K562 (cell line): Measurements from ENCODE around the gene LUC7L3. TPM values are rescaled to one million over a fixed set of nuclear protein-coding genes. Genes with fewer than 3 reads are reported as not detected.

ENCODE experiments used
- HLTF ChIP-seq: fragments of 450-650 bp; IDR thresholded peaks from 2 replicates; pipeline ENCODE4 v1.6.1; 2016
- MTF1 ChIP-seq: fragments of 250-450 bp; sonication (Bioruptor Pico); IDR thresholded peaks from 2 replicates; pipeline ENCODE4 v1.9.0; 2021; ENCODE audit warnings: moderate library complexity, mild to moderate bottlenecking, inconsistent platforms, borderline replicate concordance
- SMAD2 ChIP-seq: fragments of 150-350 bp; IDR thresholded peaks from 2 replicates; pipeline ENCODE4 v1.6.1; 2014; ENCODE audit warnings: low read depth, mild to moderate bottlenecking, low read length
- VEZF1 ChIP-seq: fragments of 200-800 bp; sonication (Bioruptor generic); IDR thresholded peaks from 2 replicates; pipeline ENCODE4 v1.6.1; 2017; ENCODE audit warnings: missing genetic modification characterization, missing compliant biosample characterization
- polyA plus RNA-seq, 8 experiments: library from polyadenylated mRNA; depleted of rRNA in 4 of 8; stranded (reverse) in 5 of 8; unstranded in 3 of 8; fragments of >200 nt; fragmentation: Nextera tagmentation in 2 of 8; fragmentation: Illumina TruSeq in 1 of 8; extraction: Ambion mirVana in 2 of 8; extraction: Trizol in 1 of 8; gene quantifications; 2 replicates each; pipeline versions ENCODE4 v1.2.1 to v1.2.3, GENCODE V29; 2011 to 2014; ENCODE audit warnings: inconsistent platforms in 1 of 8, missing spikeins in 1 of 8
- total RNA-seq, 7 experiments: library from RNA; depleted of rRNA in 6 of 7; stranded (reverse); fragments of >200 nt in 6 of 7; fragmentation: Illumina TruSeq in 2 of 7; extraction: Trizol in 2 of 7; gene quantifications; 2 replicates each; pipeline versions ENCODE4 v1.2.1 to v1.2.3, GENCODE V29; 2011 to 2021; ENCODE audit warnings: low replicate concordance in 1 of 7
- TF ChIP-seq, protein P1 (sequence below), 2 experiments: fragments of 450-650 bp; formaldehyde crosslinking in 1 of 2; IDR thresholded peaks; 2 replicates each; pipeline versions ENCODE4 v1.4.0 to v1.6.1; 2014 to 2020; ENCODE audit warnings: mild to moderate bottlenecking in 2 of 2, borderline replicate concordance in 1 of 2, low read depth in 1 of 2
- TF ChIP-seq, protein P2 (sequence below), 2 experiments: fragments of 450-650 bp; IDR thresholded peaks; 2 replicates each; pipeline ENCODE4 v1.6.1; 2016; ENCODE audit warnings: mild to moderate bottlenecking in 2 of 2, borderline replicate concordance in 1 of 2, low read depth in 1 of 2, moderate library complexity in 1 of 2

Gene LUC7L3
- total and polyA plus RNA-seq, 9 of the 15 experiments (the other 6 are each of a cell fraction or from before 2014, with no cell fraction given), result 80.8 to 284 (median 127) TPM

- TF ChIP-seq, protein P1, sequence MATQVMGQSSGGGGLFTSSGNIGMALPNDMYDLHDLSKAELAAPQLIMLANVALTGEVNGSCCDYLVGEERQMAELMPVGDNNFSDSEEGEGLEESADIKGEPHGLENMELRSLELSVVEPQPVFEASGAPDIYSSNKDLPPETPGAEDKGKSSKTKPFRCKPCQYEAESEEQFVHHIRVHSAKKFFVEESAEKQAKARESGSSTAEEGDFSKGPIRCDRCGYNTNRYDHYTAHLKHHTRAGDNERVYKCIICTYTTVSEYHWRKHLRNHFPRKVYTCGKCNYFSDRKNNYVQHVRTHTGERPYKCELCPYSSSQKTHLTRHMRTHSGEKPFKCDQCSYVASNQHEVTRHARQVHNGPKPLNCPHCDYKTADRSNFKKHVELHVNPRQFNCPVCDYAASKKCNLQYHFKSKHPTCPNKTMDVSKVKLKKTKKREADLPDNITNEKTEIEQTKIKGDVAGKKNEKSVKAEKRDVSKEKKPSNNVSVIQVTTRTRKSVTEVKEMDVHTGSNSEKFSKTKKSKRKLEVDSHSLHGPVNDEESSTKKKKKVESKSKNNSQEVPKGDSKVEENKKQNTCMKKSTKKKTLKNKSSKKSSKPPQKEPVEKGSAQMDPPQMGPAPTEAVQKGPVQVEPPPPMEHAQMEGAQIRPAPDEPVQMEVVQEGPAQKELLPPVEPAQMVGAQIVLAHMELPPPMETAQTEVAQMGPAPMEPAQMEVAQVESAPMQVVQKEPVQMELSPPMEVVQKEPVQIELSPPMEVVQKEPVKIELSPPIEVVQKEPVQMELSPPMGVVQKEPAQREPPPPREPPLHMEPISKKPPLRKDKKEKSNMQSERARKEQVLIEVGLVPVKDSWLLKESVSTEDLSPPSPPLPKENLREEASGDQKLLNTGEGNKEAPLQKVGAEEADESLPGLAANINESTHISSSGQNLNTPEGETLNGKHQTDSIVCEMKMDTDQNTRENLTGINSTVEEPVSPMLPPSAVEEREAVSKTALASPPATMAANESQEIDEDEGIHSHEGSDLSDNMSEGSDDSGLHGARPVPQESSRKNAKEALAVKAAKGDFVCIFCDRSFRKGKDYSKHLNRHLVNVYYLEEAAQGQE (IDR thresholded peaks at IDR 0.05; ENCODE audit: borderline replicate concordance), result peak; percentile 92
- TF ChIP-seq, protein P1 (CRISPR knock-in tag; IDR thresholded peaks at IDR 0.05; ENCODE audit: low read depth), result no peak
- TF ChIP-seq SMAD2 (no peak), VEZF1 (peak; percentile 46), HLTF (0 out of 2 replicates have a peak, but pooled peaks have one; percentile 22), MTF1 (CRISPR knock-in tag) (no peak)
- TF ChIP-seq, protein P2, sequence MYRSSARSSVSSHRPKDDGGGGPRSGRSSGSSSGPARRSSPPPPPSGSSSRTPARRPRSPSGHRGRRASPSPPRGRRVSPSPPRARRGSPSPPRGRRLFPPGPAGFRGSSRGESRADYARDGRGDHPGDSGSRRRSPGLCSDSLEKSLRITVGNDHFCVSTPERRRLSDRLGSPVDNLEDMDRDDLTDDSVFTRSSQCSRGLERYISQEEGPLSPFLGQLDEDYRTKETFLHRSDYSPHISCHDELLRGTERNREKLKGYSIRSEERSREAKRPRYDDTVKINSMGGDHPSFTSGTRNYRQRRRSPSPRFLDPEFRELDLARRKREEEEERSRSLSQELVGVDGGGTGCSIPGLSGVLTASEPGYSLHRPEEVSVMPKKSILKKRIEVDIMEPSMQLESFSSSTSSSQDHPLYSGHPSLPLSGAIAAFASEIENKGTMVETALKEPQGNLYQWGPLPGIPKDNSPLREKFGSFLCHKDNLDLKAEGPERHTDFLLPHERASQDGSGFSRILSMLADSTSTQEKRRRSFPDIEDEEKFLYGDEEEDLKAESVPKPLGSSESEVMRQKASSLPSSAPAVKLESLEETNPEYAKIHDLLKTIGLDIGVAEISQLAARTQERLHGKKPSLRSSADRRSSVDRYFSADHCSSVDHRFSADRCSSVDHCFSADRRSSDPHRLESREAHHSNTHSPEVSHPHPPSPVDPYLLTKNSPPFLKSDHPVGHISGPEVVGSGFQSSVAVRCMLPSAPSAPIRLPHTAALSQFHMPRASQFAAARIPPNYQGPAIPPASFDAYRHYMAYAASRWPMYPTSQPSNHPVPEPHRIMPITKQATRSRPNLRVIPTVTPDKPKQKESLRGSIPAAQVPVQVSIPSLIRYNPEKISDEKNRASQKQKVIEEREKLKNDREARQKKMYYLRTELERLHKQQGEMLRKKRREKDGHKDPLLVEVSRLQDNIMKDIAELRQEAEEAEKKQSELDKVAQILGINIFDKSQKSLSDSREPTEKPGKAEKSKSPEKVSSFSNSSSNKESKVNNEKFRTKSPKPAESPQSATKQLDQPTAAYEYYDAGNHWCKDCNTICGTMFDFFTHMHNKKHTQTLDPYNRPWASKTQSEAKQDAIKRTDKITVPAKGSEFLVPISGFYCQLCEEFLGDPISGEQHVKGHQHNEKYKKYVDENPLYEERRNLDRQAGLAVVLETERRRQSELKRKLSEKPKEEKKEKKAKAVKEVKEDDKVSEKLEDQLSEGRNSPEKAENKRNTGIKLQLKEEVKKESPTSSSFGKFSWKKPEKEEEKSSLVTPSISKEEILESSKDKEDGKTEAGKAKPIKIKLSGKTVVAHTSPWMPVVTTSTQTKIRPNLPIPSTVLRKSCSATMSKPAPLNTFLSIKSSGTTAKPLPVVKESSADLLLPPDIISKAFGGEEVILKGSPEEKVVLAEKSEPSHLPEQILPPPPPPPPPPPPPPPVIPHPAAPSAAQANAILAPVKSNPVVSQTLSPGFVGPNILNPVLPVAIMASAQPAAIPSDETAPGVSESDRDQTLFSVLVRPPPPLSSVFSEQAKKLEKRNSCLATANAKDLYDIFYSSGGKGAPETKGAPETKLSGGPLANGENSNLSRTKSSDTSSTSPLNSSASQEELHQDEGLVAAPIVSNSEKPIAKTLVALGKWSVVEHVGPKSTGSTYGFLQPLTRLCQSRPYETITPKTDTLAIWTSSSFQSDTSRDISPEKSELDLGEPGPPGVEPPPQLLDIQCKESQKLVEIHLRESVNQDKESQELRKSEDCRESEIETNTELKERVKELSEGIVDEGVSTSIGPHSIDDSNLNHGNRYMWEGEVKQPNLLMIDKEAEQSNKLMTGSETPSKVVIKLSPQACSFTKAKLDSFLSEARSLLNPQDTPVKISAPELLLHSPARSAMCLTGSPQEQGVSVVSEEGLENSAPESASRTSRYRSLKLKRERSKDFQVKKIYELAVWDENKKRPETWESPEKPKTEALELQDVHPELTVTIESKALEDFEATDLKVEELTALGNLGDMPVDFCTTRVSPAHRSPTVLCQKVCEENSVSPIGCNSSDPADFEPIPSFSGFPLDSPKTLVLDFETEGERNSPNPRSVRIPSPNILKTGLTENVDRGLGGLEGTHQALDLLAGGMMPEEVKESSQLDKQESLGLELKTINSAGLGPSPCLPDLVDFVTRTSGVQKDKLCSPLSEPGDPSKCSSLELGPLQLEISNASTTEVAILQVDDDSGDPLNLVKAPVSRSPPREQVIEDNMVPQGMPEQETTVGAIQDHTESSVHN (IDR thresholded peaks at IDR 0.05; ENCODE audit: borderline replicate concordance in 1 of 2, low read depth in 1 of 2), result no peak
Measured at GRCh38 chr17:50681263-50682200, 37.9 kb upstream of the LUC7L3 start (continued).
